H1 (cell line): ENCODE data around the gene CMYA5. TPM values are rescaled to one million over a fixed set of nuclear protein-coding genes. Genes with fewer than 3 reads are reported as not detected.

ENCODE experiments used
- CTCF ChIA-PET: fragments of 300-600 bp; sonication (Branson Sonifier 250); formaldehyde crosslinking; loops from one replicate; lab custom pipeline; 2021; ENCODE audit not compliant: partially characterized antibody; lab: Charles Lee
- POLR2A ChIA-PET: fragments of 300-600 bp; sonication (Branson Sonifier 250); formaldehyde crosslinking; loops from one replicate; lab custom pipeline; 2021; ENCODE audit warnings: inconsistent platforms; ENCODE audit not compliant: partially characterized antibody; lab: Charles Lee
- DNase-seq, 2 experiments: peaks; one replicate each; pipeline versions ENCODE4 v3.0.0 to v3.0.0-alpha.2; 2010 to 2022; ENCODE audit warnings: low spot score in 2 of 2, low read depth in 1 of 2, mixed read lengths in 1 of 2
- FAIRE-seq: peaks from 2 replicates; lab custom pipeline; 2011; peaks lifted over from hg19 to GRCh38; lab: Jason Lieb, UNC
- H2AFZ ChIP-seq: 2 replicates; pipeline ENCODE4 v1.8.1; 2012; ENCODE audit warnings: low read length, inconsistent platforms
- H2AK5ac ChIP-seq: 2 replicates; pipeline ENCODE4 v1.6.1; 2013; ENCODE audit warnings: low read depth, low read length
- H2BK120ac ChIP-seq: replicated peaks from 2 replicates; pipeline ENCODE3; 2013; ENCODE audit warnings: low read depth, low read length, inconsistent platforms
- H2BK12ac ChIP-seq: 2 replicates; pipeline ENCODE4 v1.6.1; 2013; ENCODE audit warnings: low read depth, low read length
- H2BK15ac ChIP-seq: 2 replicates; pipeline ENCODE4 v1.6.1; 2013; ENCODE audit warnings: low read length
- H2BK20ac ChIP-seq: 2 replicates; pipeline ENCODE4 v1.6.1; 2013; ENCODE audit warnings: low read length
- H2BK5ac ChIP-seq: 2 replicates; pipeline ENCODE4 v1.6.1; 2013; ENCODE audit warnings: low read depth, low read length
- H3K14ac ChIP-seq: 2 replicates; pipeline ENCODE4 v1.6.1; 2013; ENCODE audit warnings: inconsistent platforms; ENCODE audit not compliant: insufficient read length
- H3K18ac ChIP-seq: 2 replicates; pipeline ENCODE4 v1.6.1; 2013; ENCODE audit warnings: low read length; ENCODE audit errors: extremely low read depth
- H3K23ac ChIP-seq: 2 replicates; pipeline ENCODE4 v1.6.1; 2013; ENCODE audit warnings: inconsistent platforms; ENCODE audit not compliant: insufficient read length
- H3K23me2 ChIP-seq: 2 replicates; pipeline ENCODE4 v1.6.1; 2013; ENCODE audit warnings: low read depth, low read length
- H3K27ac ChIP-seq: 2 replicates; pipeline ENCODE4 v1.6.1; 2011; ENCODE audit warnings: low read depth, low read length, inconsistent platforms
- H3K27me3 ChIP-seq, 4 experiments: replicated peaks in 1 of 4; 1 replicate in 1 of 4; 2 replicates in 3 of 4; pipeline versions ENCODE4 v1.6.1 to v1.8.1; 2011 to 2013; ENCODE audit warnings: low read length in 3 of 4, mild to moderate bottlenecking in 3 of 4, inconsistent platforms in 2 of 4, mixed read lengths in 2 of 4, moderate library complexity in 1 of 4; ENCODE audit not compliant: control insufficient read depth in 3 of 4, insufficient read depth in 3 of 4; ENCODE audit errors: extremely low read depth in 1 of 4
- H3K36me3 ChIP-seq, 4 experiments: 2 replicates each; pipeline versions ENCODE4 v1.6.1 to v1.8.1; 2011 to 2013; ENCODE audit warnings: mild to moderate bottlenecking in 4 of 4, low read length in 3 of 4, moderate library complexity in 2 of 4, control low read depth in 1 of 4, inconsistent platforms in 1 of 4; ENCODE audit not compliant: insufficient read depth in 4 of 4, control insufficient read depth in 2 of 4
- H3K4ac ChIP-seq: replicated peaks from 2 replicates; pipeline ENCODE3; 2013; ENCODE audit warnings: low read length, low read depth, mixed read lengths, inconsistent platforms; ENCODE audit not compliant: insufficient read length
- H3K4me1 ChIP-seq, 4 experiments: replicated peaks in 1 of 4; 1 replicate in 1 of 4; 2 replicates in 3 of 4; pipeline versions ENCODE4 v1.6.1 to v1.8.1; 2011 to 2013; ENCODE audit warnings: low read length in 3 of 4, inconsistent platforms in 2 of 4, mixed read lengths in 1 of 4; ENCODE audit not compliant: insufficient read depth in 4 of 4, control insufficient read depth in 3 of 4
- H3K4me2 ChIP-seq, 2 experiments: 2 replicates each; pipeline versions ENCODE4 v1.6.1 to v1.8.1; 2011 to 2013; ENCODE audit warnings: low read depth in 2 of 2, low read length in 2 of 2, control low read depth in 1 of 2, inconsistent platforms in 1 of 2, mild to moderate bottlenecking in 1 of 2; ENCODE audit not compliant: insufficient read depth in 1 of 2
- H3K4me3 ChIP-seq, 4 experiments: fragments of 200-600, 300-600 bp in 1 of 4; sonication (generic), shearing (Covaris generic), sonication (Bioruptor Twin) in 1 of 4; 2 replicates each; pipeline versions ENCODE4 v1.5.1 to v1.8.1; 2011 to 2016; ENCODE audit warnings: low read length in 4 of 4, low read depth in 3 of 4, control low read depth in 2 of 4, inconsistent platforms in 2 of 4, mild to moderate bottlenecking in 2 of 4, mixed read lengths in 1 of 4, moderate library complexity in 1 of 4; ENCODE audit not compliant: insufficient read depth in 2 of 4; ENCODE audit errors: extremely low read depth in 1 of 4
- H3K56ac ChIP-seq: replicated peaks from 2 replicates; pipeline ENCODE3; 2013; ENCODE audit warnings: low read depth, mild to moderate bottlenecking, mixed read lengths, low read length, inconsistent platforms; ENCODE audit not compliant: insufficient read length
- H3K79me1 ChIP-seq: 2 replicates; pipeline ENCODE4 v1.6.1; 2013; ENCODE audit warnings: low read depth, low read length, control low read depth
- H3K79me2 ChIP-seq, 2 experiments: 2 replicates each; pipeline versions ENCODE4 v1.6.1 to v1.8.1; 2012 to 2013; ENCODE audit warnings: low read length in 2 of 2, mild to moderate bottlenecking in 2 of 2, inconsistent platforms in 1 of 2; ENCODE audit not compliant: insufficient read depth in 2 of 2, control insufficient read depth in 1 of 2
- H3K9ac ChIP-seq, 4 experiments: replicated peaks in 1 of 4; 1 replicate in 1 of 4; 2 replicates in 3 of 4; pipeline versions ENCODE4 v1.6.1 to v1.8.1; 2011 to 2013; ENCODE audit warnings: low read depth in 3 of 4, low read length in 3 of 4, control low read depth in 2 of 4, mild to moderate bottlenecking in 2 of 4, moderate library complexity in 2 of 4, inconsistent platforms in 1 of 4; ENCODE audit errors: extremely low read depth in 1 of 4
- H3K9me3 ChIP-seq, 2 experiments: 2 replicates each; pipeline versions ENCODE4 v1.6.1 to v1.8.1; 2012 to 2013; ENCODE audit warnings: mild to moderate bottlenecking in 2 of 2, moderate library complexity in 2 of 2, control low read depth in 1 of 2, inconsistent platforms in 1 of 2, low read depth in 1 of 2, low read length in 1 of 2, mixed read lengths in 1 of 2; ENCODE audit not compliant: insufficient read depth in 2 of 2
- H4K20me1 ChIP-seq, 2 experiments: replicated peaks in 1 of 2; 2 replicates each; pipeline versions ENCODE3 to v1.8.1; 2011 to 2013; ENCODE audit warnings: inconsistent platforms in 2 of 2, low read length in 2 of 2, mild to moderate bottlenecking in 1 of 2; ENCODE audit not compliant: insufficient read depth in 2 of 2, control insufficient read depth in 1 of 2
- H4K5ac ChIP-seq: 2 replicates; pipeline ENCODE4 v1.6.1; 2013; ENCODE audit warnings: low read length, low read depth, mixed read lengths, inconsistent platforms; ENCODE audit not compliant: insufficient read length
- H4K8ac ChIP-seq: 2 replicates; pipeline ENCODE4 v1.8.0; 2013; ENCODE audit warnings: mild to moderate bottlenecking, moderate library complexity, low read length, inconsistent platforms; ENCODE audit not compliant: insufficient read depth; ENCODE audit errors: extremely low read depth
- H4K91ac ChIP-seq: replicated peaks from 2 replicates; pipeline ENCODE3; 2013; ENCODE audit warnings: low read length, mixed read lengths, inconsistent platforms; ENCODE audit not compliant: insufficient read length
- EP300 ChIP-seq, 2 experiments: IDR thresholded peaks; 1 replicate in 1 of 2; 2 replicates in 1 of 2; pipeline ENCODE4 v1.6.1; 2011 to 2012; ENCODE audit warnings: low read depth in 2 of 2, low read length in 2 of 2, mild to moderate bottlenecking in 2 of 2, borderline replicate concordance in 1 of 2, inconsistent platforms in 1 of 2, moderate library complexity in 1 of 2
- MAX ChIP-seq: IDR thresholded peaks from 2 replicates; pipeline ENCODE4 v1.6.1; 2012; ENCODE audit warnings: inconsistent platforms
- NANOG ChIP-seq: IDR thresholded peaks from 2 replicates; pipeline ENCODE4 v1.6.1; 2011; ENCODE audit warnings: low read length, low read depth, mild to moderate bottlenecking, inconsistent platforms; ENCODE audit not compliant: insufficient read depth, poor library complexity, severe bottlenecking
- NRF1 ChIP-seq: IDR thresholded peaks from 2 replicates; pipeline ENCODE4 v1.6.1; 2011; ENCODE audit warnings: mild to moderate bottlenecking, low read depth, low read length, improper control_type of control experiment
- PHF8 ChIP-seq: fragments of 200-600 bp; sonication (generic); conservative IDR thresholded peaks from 2 replicates; pipeline ENCODE4 v1.7.1; 2012; ENCODE audit warnings: low read depth, mild to moderate bottlenecking, inconsistent platforms, low read length, moderate library complexity
- RAD21 ChIP-seq, 2 experiments: IDR thresholded peaks in 1 of 2; conservative IDR thresholded peaks in 1 of 2; 2 replicates each; pipeline ENCODE4 v1.6.1; 2011; ENCODE audit warnings: low read depth in 2 of 2, low read length in 2 of 2, improper control_type of control experiment in 1 of 2, inconsistent platforms in 1 of 2, mild to moderate bottlenecking in 1 of 2, moderate library complexity in 1 of 2
- TAF1 ChIP-seq: IDR thresholded peaks from 2 replicates; pipeline ENCODE4 v1.6.1; 2011; ENCODE audit warnings: mild to moderate bottlenecking, low read depth, low read length
- TCF12 ChIP-seq: IDR thresholded peaks from 2 replicates; pipeline ENCODE4 v1.6.1; 2011; ENCODE audit warnings: low read depth, mild to moderate bottlenecking, low read length
- WGBS, 2 experiments: shearing (Covaris generic) in 1 of 2; methylation state at CpG; one replicate each; pipeline versions ENCODE4 v1.1.6 to v1.1.7; 2013 to 2015; ENCODE audit warnings: low lambda C conversion rate in 2 of 2, mixed read lengths in 2 of 2, inconsistent platforms in 1 of 2, low coverage in 1 of 2, missing lambda C conversion rate in 1 of 2; ENCODE audit not compliant: insufficient replicate concordance in 2 of 2, insufficient coverage in 1 of 2, insufficient read length in 1 of 2; ENCODE audit errors: extremely low coverage in 1 of 2, missing lambda C conversion rate in 1 of 2; 5-methylcytosine and 5-hydroxymethylcytosine counted together
- polyA plus RNA-seq, 7 experiments: library from polyadenylated mRNA; depleted of rRNA in 3 of 7; stranded (reverse) in 5 of 7; unstranded in 2 of 7; fragments of >200 nt in 5 of 7; fragments of 200-250 nt in 2 of 7; gene quantifications; 1 replicate in 5 of 7; 2 replicates in 1 of 7; 4 replicates in 1 of 7; pipeline versions ENCODE4 v1.2.1 to v1.2.3, GENCODE V29; 2011 to 2013; ENCODE audit warnings: missing spikeins in 2 of 7, mixed read lengths in 2 of 7
- total RNA-seq: library from RNA; stranded (reverse); fragmentation: NEBNext Ultra II Directional; extraction: Animal tissue kit (Norgen Biotek cat#: 25700); gene quantifications from 2 replicates; pipeline ENCODE4 v1.2.1, GENCODE V29; 2021

Gene CMYA5
- total and polyA plus RNA-seq, 2 of the 8 experiments (the other 6 are each of a cell fraction or from before 2014, with no cell fraction given) = 0.88 to 0.95 TPM

DNA sequence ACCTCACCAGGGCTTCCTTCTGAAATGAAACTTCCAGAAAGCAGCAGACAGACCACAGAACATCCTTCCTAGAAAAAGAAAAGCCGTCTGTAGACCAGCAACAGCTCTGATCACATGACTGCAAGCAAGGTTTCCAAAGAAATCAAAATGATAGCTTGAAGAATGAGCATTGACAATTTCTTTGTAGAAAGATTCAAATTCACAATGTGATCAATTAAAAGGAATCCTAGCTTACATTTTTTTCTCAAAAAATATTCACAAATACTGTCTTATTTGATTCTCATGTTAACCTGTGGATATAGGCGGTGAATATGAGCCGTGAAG, 156.5 kb downstream of the CMYA5 start:
- Histone ChIP-seq H2BK15ac (no peak overlapping the region), H3K4me1 (no peaks in the 10 kb centered on the region), H3K4me2 (no peak overlapping the region), H3K23me2 (no peaks in the 10 kb centered on the region), H3K79me1 (no peaks in the 10 kb centered on the region), H3K18ac (no peak overlapping the region), H2BK20ac (no peak overlapping the region), H3K23ac (no peak overlapping the region), H2AK5ac (no peak overlapping the region), H2BK120ac (no peak overlapping the region), H3K9ac (no peak overlapping the region), H2AFZ (no peak overlapping the region), H3K27ac (no peak overlapping the region), H3K4ac (no peak overlapping the region), H4K8ac (no peak overlapping the region), H4K91ac (no peak overlapping the region), H3K36me3 (no peaks in the 10 kb centered on the region), H3K56ac (no peak overlapping the region), H3K27me3 (no peaks in the 10 kb centered on the region), H4K5ac (no peak overlapping the region), H2BK5ac (no peak overlapping the region), H3K79me2 (no peaks in the 10 kb centered on the region), H4K20me1 (no peaks in the 10 kb centered on the region), H3K4me3 (no peak overlapping the region), H3K9me3 (no peaks in the 10 kb centered on the region), H2BK12ac (no peak overlapping the region), H3K14ac (no peak overlapping the region)
- CTCF ChIA-PET = interaction anchor here (0.7 to 1.5 kb wide), 5 partner anchors 8 to 237 kb away, joined by 3 to 4 read pairs (median 4); no protein-coding TSS in a partner anchor
- TF ChIP-seq NRF1 = no peak
- no peak for TF ChIP-seq MAX
- no peak for TF ChIP-seq NANOG
- no peak for TF ChIP-seq RAD21 (IDR thresholded peaks at IDR 0.05 in 1 of 2, conservative IDR thresholded peaks at IDR 0.05 in 1 of 2; ENCODE audit: low read depth in 2 of 2, low read length in 2 of 2)
- TF ChIP-seq TAF1 = no peak
- no peak for TF ChIP-seq EP300 (IDR thresholded peaks at IDR 0.05; ENCODE audit: borderline replicate concordance in 1 of 2, low read depth in 2 of 2, low read length in 2 of 2)
- no peak for TF ChIP-seq TCF12
- no peak for TF ChIP-seq PHF8
- DNase-seq = no peak
- FAIRE-seq = no peak
- POLR2A ChIA-PET = no interaction called here
- 88% methylated on average over 3 of the region's 3 CpGs; no CpG with 5 or more reads in 1 of the 2 experiments for WGBS, 2 experiments
